HG02798 (cell line): ENCODE data around the gene GPC2.
"Not testable (repeated sequence)": the region's sequence is repeated elsewhere in the genome, so short reads cannot be mapped to it uniquely, and the experiment has no call there.

Experiments
- ATAC-seq: cut with Tn5 transposase; IDR thresholded peaks from one replicate; pipeline ENCODE4 v1.9.1; 2021; ENCODE audit warnings: mild to moderate bottlenecking; ENCODE audit not compliant: unreplicated experiment, poor library complexity

The GPC2 gene

DNA sequence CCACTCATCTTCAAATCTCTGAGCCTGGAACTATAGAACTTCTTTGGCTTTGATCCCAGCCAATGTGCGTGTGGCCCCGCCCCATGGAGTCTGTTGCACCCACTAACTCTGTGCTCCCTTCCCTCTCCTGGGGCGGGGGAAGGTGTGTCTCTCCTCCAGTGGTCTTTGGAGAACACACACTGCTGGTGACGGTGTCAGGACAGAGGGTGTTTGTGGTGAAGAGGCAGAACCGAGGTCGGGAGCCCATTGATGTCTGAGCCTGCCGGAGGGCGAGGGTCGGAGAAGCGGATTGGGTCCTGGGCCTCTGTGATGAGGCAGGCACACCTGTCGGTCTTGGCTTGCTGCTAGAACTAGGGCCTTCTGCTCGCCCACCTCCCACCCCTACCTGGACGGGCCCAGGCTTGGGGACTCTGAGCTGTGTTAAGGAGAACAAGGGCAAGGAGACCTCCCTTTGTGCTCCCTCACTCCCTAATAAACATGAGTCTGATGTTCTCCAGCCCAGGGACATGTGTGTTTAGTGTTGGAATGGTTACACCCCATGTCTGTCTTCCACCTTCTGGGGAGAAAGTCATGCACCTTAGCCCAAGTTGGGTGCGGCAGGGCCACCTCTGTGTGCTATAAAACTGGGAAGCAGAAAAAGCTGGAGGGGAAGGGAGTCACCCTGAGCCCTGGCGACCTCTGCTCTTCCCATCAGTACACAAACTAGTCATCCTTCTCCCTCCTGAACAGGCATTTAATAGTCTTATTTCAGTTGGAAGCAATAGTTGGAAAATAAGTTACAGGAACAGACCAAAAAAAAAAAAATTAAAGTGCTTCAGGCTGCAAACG lies 23.3 kb downstream of the GPC2 start:
- ATAC-seq: no peak

- no peak for ATAC-seq
Observed at GRCh38 chr7:100152937-100153666, 24.1 kb downstream of the GPC2 start.

- no peak for ATAC-seq
Observed at GRCh38 chr7:100152404-100152803, 24.8 kb downstream of the GPC2 start.

- peak; percentile 99 for ATAC-seq
Observed at GRCh38 chr7:100148559-100149328, 28.4 kb downstream of the GPC2 start, which contains the start of gene LAMTOR4. TSS of gene LAMTOR4 (plus strand) at chr7:100148918. CDS start at chr7:100148973, 55 bp downstream.

DNA sequence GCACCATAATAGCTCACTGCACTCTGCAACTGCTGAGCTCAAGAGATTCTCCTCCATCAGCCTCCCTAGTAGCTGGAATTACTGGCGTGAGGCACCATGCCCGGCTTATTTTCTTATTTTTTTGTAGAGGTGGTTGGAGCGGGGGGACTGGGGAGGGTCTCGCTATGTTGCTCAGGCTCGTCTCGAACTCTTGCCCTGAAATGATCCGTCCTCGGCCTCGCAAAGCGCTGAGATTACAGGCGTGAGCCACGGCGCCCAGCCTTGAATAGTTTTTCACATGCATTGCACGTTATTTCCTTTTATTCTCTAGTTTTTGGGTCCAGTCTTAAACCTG lies 29.0 kb downstream of the GPC2 start:
- ATAC-seq: no peak

- no peak for ATAC-seq
Observed at GRCh38 chr7:100147278-100147677, 29.9 kb downstream of the GPC2 start.

GRCh38 chr7:100146350-100146749 lies 30.8 kb downstream of the GPC2 start:
- not testable (repeated sequence) for ATAC-seq

DNA sequence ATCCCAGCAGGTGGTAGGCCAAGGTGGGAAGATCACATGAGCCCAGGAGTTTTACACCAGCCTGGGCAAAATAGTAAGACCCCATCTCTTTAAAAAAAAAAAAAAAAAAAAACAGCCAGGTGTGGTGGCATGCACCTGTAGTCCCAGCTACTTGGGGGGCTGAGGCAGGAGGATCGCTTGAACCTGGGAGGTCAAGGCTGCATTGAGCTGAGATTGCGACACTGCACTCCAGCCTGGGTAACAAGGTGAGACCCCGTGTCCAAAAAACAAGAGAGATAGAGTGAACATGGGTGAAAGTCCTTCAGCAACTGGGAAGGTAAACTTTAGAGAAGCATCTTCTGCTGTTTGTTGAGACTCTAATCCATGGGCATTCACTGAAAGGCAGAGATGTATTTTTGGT lies 34.7 kb downstream of the GPC2 start:
- no peak for ATAC-seq

- ATAC-seq: no peak
Observed at GRCh38 chr7:100141555-100141949, 35.6 kb downstream of the GPC2 start.

DNA sequence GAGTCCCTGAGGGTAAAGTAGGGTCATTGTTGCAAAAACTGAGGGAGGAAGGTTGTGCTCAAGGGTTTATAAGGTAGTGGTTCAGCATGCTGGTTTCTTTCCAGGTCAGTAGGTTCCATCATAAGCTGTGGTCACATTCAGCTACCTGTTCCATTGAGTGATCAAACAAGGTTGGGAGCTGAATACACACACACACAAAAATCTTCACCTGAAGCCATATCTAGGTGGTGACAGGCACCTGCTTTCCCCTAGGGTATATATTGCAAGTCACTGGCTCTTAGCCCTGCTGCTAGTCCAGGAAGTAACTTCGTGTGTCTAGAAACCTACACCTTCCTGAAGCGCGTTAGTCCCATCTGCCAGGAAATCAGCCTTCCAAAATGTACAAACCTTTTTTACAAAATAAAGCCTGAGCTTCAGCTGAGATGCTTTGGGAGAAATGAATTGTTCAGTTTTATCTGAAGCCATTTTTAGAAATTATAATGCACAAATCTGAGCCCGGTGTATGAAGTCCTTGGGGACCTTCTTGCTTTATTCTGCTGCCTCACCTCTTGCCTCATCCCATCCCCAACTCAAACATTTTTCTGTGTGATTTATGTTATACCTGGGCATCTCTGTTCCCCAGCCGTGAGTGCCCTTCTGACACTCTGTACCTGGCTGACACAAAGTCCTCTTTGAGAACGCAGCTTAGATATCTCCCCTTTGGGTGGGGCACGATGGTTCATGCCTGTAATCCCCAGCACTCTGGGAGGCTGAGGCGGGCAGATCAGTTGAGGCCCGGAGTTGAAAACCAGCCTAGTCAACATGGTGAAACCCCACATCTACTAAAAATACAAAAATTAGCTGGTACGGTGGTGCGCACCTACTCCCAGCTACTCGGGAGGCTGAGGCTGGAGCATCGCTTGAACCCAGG lies 39.1 kb downstream of the GPC2 start:
- ATAC-seq: no peak

GRCh38 chr7:100132697-100133151 lies 44.5 kb downstream of the GPC2 start:
- peak; percentile 76 for ATAC-seq

DNA sequence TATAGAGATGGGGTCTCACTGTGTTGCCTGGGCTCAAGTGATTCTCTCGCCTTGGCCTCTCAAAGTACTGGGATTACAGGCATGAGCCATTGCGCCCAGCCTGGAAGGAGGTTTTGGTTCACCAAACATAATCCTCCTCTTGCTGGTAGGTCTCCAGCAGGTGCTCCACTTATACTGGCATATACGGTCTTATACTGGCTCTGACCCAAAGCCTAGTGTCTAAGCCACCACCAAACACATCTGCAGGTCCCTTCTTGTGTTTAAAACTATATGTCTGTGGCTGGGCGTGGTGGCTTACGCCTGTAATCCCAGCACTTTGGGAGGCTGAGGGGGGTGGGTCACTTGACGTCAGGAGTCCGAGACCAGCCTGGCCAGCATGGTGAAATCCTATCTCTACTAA lies 45.1 kb downstream of the GPC2 start:
- no peak for ATAC-seq

GRCh38 chr7:100130608-100131453 lies 46.4 kb downstream of the GPC2 start:
- ATAC-seq: no peak

GRCh38 chr7:100130220-100130607 lies 47.0 kb downstream of the GPC2 start:
- not testable (repeated sequence) for ATAC-seq

- no peak for ATAC-seq
Observed at GRCh38 chr7:100128637-100128963, 48.6 kb downstream of the GPC2 start.

- no peak for ATAC-seq
Observed at GRCh38 chr7:100127866-100128636, 49.1 kb downstream of the GPC2 start.

- ATAC-seq: peak; percentile 66
Observed at GRCh38 chr7:100126931-100127865, 50.0 kb downstream of the GPC2 start, which contains the start of gene MBLAC1. TSS of gene MBLAC1 (plus strand) at chr7:100126967. CDS start at chr7:100127396, 429 bp downstream.
